HL-60 (cell line): ENCODE data around the gene HES6.

ENCODE experiments used
- GABPA ChIP-seq: IDR thresholded peaks from 2 replicates; pipeline ENCODE4 v1.6.1; 2012; ENCODE audit warnings: low read depth
- POLR2AphosphoS5 ChIP-seq: IDR thresholded peaks from 2 replicates; pipeline ENCODE4 v1.6.1; 2012; ENCODE audit warnings: low read depth
- SPI1 ChIP-seq: IDR thresholded peaks from 2 replicates; pipeline ENCODE4 v1.6.1; 2012; ENCODE audit warnings: low read depth, mild to moderate bottlenecking, borderline replicate concordance
- TF ChIP-seq, protein P1 (sequence below): IDR thresholded peaks from one replicate; pipeline ENCODE4 v1.5.1; 2011; ENCODE audit warnings: low read length, control low read depth, inconsistent platforms; ENCODE audit not compliant: insufficient read depth

- TF ChIP-seq, protein P1, sequence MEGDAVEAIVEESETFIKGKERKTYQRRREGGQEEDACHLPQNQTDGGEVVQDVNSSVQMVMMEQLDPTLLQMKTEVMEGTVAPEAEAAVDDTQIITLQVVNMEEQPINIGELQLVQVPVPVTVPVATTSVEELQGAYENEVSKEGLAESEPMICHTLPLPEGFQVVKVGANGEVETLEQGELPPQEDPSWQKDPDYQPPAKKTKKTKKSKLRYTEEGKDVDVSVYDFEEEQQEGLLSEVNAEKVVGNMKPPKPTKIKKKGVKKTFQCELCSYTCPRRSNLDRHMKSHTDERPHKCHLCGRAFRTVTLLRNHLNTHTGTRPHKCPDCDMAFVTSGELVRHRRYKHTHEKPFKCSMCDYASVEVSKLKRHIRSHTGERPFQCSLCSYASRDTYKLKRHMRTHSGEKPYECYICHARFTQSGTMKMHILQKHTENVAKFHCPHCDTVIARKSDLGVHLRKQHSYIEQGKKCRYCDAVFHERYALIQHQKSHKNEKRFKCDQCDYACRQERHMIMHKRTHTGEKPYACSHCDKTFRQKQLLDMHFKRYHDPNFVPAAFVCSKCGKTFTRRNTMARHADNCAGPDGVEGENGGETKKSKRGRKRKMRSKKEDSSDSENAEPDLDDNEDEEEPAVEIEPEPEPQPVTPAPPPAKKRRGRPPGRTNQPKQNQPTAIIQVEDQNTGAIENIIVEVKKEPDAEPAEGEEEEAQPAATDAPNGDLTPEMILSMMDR: no peak
- TF ChIP-seq POLR2AphosphoS5 (no peak), GABPA (no peak), SPI1 (no peak)
These were observed 15.8 kb upstream of the HES6 start for GRCh38 chr2:238255636-238256035.
